ENCODE measurements around the gene DISP3.

DNA sequence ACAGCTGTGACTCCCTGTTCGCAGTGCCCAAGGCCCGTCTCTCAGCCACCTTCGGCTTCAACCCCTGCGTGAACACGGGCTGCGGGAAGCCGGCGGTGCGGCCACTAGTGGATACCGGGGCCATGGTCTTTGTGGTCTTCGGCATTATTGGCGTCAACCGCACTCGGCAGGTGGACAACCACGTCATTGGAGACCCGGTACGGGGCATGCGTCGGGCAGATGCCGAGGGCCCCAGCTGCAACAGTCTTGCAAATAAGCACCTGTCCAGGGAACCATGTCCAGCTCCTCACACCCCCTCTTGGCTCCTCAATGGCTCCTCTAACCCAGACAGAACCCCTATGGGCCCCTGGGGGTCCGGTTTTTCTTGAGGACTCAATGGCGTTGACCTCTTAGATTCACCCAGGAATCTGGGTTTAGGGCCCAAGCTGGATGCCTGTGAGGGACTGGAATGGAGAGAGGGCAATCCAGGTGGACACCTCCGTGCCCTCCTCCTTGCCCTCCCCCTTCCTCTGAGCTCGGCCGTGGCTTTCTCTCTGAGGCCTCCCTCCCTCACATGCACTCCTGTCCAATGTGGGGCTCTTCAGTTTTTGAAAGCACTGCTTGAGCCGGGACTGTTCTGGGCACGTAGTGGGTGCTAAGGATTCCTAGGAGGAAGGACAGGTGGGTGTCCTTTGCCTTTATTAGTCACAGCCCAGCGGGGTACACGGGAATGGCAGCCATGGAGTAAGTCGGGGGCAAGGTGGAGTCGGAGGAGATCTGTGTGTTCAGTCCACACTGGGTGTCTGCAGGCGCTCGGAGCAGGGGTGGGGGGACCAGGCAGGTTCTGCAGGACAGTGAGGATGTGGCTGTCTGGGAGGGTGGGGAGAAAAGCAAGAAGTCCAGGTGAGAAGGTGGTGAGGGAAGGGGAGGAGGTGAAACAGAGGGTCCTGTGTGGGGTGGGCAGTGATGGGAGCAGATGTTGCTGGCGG, 51.1 kb downstream of the DISP3 start:
- TF ChIP-seq CTCF (optimal IDR thresholded peaks at IDR 0.05 in 1 of 3, IDR thresholded peaks at IDR 0.05 in 1 of 3, conservative IDR thresholded peaks at IDR 0.05 in 1 of 3; ENCODE audit: extremely low read depth in 1 of 3, insufficient read depth in 2 of 3, low read length in 3 of 3) (no peak), EZH2 (IDR thresholded peaks at IDR 0.05; ENCODE audit: low read length) (no peak)
